RWPE2 (cell line): Measurements from ENCODE around the gene TIPARP.

Experiments
- ATAC-seq: fragments of 200-7000 bp; cut with Tn5 transposase; 3 replicates; pipeline ENCODE4 v1.9.1; 2021; ENCODE audit warnings: low read depth
- DNase-seq: peaks from one replicate; pipeline ENCODE4 v3.0.0-alpha.2; 2020; ENCODE audit warnings: low spot score
- H3K27ac ChIP-seq: fragments of 450-650 bp; 2 replicates; pipeline ENCODE4 v1.5.1; 2017; ENCODE audit warnings: mild to moderate bottlenecking; ENCODE audit not compliant: poor library complexity, severe bottlenecking
- H3K27me3 ChIP-seq: fragments of 250-450 bp; sonication (Bioruptor Pico); 2 replicates; pipeline ENCODE4 v1.5.1; 2021; ENCODE audit warnings: mild to moderate bottlenecking, moderate library complexity; ENCODE audit not compliant: insufficient read depth, poor library complexity, severe bottlenecking
- H3K36me3 ChIP-seq: fragments of 250-450 bp; sonication (Bioruptor Pico); 2 replicates; pipeline ENCODE4 v1.5.1; 2020; ENCODE audit warnings: low read depth, mild to moderate bottlenecking, moderate library complexity
- H3K4me1 ChIP-seq: fragments of 250-450 bp; sonication (Bioruptor Pico); 2 replicates; pipeline ENCODE4 v1.5.1; 2021; ENCODE audit warnings: mild to moderate bottlenecking, moderate library complexity; ENCODE audit not compliant: insufficient read depth, poor library complexity, severe bottlenecking
- H3K4me3 ChIP-seq: fragments of 250-450 bp; sonication (Bioruptor Pico); 2 replicates; pipeline ENCODE4 v1.5.1; 2021; ENCODE audit warnings: mild to moderate bottlenecking, moderate library complexity; ENCODE audit not compliant: severe bottlenecking
- H3K9me3 ChIP-seq: fragments of 250-450 bp; sonication (Bioruptor Pico); 2 replicates; pipeline ENCODE4 v1.5.1; 2021; ENCODE audit warnings: mild to moderate bottlenecking, moderate library complexity; ENCODE audit not compliant: severe bottlenecking
- TF ChIP-seq, protein P1 (sequence below): fragments of 450-650 bp; IDR thresholded peaks from one replicate; pipeline ENCODE4 v1.5.1; 2017; ENCODE audit warnings: mild to moderate bottlenecking, moderate library complexity; ENCODE audit not compliant: poor library complexity, severe bottlenecking

The TIPARP gene

DNA sequence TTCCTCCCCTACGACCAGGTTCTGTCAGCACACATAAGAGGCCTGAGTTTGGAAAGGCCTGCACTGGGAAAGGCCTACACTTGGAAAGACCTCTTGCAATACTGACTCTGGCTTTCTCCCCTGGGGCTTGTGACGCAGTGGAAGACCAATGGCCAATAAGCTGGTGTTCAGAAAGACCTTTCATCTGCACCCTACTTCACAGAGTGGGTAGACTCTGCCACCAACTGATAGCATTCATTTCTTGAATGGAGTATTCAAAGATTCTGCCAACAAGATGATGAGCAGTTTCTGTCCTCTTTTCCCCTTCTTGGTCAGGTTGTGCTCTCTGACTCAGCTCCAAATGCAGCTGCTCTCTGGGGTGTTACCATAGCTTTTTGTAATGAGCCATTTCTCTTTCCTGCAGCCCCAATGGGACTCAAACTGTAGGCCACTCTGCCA lies 48.8 kb downstream of the TIPARP start:
- DNase-seq = no peak
- H3K27ac ChIP-seq = peak overlapping the region; percentile 54

DNA sequence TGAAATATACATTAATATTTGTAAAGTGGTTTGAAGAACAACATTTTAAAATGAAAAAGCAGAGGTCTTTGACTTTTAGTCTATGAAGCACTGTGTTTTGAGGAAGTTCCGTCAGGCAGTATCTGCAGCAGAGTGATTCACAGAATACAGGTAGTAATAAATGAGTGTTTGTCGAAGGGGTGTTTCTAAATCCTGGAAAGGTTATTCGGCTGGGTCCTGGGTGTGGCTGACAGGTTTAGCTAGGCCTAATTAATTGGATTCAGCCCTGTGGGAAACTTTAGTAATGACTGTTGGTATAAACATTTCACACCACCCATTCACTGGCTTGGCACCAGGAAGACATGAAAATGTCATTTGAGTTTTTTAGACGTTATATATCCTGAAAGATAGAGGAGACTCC lies 51.3 kb downstream of the TIPARP start:
- Histone ChIP-seq H3K27me3 (no peaks in the 10 kb centered on the region), H3K36me3 (0 out of 2 replicates have a peak, but pooled peaks cover 5% of the 10 kb centered on the region), H3K27ac (peak overlapping the region; percentile 32), H3K9me3 (no peaks in the 10 kb centered on the region), H3K4me1 (peaks cover 9% of the 10 kb centered on the region), H3K4me3 (no peak overlapping the region)
- DNase-seq (no peak), ATAC-seq (0 out of 3 replicates have a peak, but pooled peaks have one; percentile 8)
- TF ChIP-seq, protein P1, sequence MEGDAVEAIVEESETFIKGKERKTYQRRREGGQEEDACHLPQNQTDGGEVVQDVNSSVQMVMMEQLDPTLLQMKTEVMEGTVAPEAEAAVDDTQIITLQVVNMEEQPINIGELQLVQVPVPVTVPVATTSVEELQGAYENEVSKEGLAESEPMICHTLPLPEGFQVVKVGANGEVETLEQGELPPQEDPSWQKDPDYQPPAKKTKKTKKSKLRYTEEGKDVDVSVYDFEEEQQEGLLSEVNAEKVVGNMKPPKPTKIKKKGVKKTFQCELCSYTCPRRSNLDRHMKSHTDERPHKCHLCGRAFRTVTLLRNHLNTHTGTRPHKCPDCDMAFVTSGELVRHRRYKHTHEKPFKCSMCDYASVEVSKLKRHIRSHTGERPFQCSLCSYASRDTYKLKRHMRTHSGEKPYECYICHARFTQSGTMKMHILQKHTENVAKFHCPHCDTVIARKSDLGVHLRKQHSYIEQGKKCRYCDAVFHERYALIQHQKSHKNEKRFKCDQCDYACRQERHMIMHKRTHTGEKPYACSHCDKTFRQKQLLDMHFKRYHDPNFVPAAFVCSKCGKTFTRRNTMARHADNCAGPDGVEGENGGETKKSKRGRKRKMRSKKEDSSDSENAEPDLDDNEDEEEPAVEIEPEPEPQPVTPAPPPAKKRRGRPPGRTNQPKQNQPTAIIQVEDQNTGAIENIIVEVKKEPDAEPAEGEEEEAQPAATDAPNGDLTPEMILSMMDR = no peak

More for the DNA sequence above, 48.8 kb downstream of the TIPARP start:
- no peak for ATAC-seq
- Histone ChIP-seq H3K4me3 (no peak overlapping the region), H3K27me3 (no peaks in the 10 kb centered on the region), H3K4me1 (peaks cover 4% of the 10 kb centered on the region), H3K9me3 (no peaks in the 10 kb centered on the region), H3K36me3 (peaks cover 25% of the 10 kb centered on the region)
- TF ChIP-seq, protein P1 = no peak

DNA sequence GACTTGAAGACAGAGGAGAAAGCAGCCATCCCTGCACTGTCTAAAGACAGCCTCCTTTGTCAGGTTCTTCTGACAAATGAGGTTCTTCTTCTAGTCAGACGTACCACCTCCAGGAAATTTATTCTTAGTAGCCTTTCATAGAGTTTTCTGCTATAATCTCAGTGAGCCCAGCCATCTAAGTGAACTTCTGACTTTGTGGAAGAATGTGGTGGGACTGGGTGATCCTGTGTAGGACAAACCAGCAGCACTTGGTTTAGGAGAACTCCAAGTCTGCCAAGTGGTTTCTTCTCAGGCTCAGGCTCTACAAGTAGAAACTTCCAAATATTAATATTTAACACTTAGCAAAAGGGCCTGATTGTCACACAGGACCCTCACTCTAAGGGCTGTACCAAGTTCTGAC lies 52.1 kb downstream of the TIPARP start:
- peaks cover 9% of the 10 kb centered on the region for H3K4me1 ChIP-seq
- H3K4me3 ChIP-seq = no peak overlapping the region
- H3K36me3 ChIP-seq = no peaks in the 10 kb centered on the region
- TF ChIP-seq, protein P1 = no peak
- no peaks in the 10 kb centered on the region for H3K27me3 ChIP-seq
- H3K27ac ChIP-seq = peak overlapping the region; percentile 32
- DNase-seq = no peak
- no peaks in the 10 kb centered on the region for H3K9me3 ChIP-seq
- no peak for ATAC-seq

DNA sequence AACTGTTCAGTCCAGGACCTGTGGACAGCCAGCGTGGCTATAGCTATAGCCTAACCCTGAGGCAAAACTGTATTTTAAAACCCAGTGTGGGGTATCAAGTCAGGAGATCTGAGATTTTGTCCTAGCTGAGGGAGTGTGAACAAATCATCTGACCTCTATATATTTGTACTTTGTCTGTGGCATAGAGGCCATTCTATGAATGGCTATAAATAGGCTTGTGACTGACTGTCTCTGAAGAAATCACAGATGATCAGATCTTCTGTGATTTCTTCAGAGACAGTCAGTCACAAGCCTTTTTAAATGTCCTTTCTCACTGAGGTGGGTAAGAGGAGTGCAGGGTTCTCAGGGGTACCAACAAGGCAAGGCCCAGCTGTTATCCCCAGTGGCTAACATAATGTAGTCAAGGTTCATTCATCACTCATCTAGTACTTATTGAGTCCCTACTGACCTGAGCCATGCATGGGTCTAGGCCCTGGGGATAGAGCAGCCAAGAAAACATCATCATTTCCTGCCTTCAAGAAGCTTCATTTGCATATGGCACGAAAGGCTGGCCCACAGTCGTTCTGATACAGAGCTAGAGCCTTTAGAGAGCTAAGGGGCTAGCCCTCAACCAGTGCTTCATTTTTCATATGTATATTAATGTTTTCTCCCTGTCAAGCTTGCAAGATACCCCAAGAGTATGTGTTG lies 53.3 kb downstream of the TIPARP start:
- Histone ChIP-seq H3K36me3 (no peaks in the 10 kb centered on the region), H3K9me3 (no peaks in the 10 kb centered on the region), H3K27ac (peak overlapping the region; percentile 32), H3K27me3 (no peaks in the 10 kb centered on the region), H3K4me1 (peaks cover 9% of the 10 kb centered on the region), H3K4me3 (no peak overlapping the region)
- DNase-seq (no peak), ATAC-seq (peak; percentile 8)
- TF ChIP-seq, protein P1 = no peak
